Measurements from ENCODE around the gene MACROD2. TPM values are rescaled to one million over a fixed set of nuclear protein-coding genes. Genes with fewer than 3 reads are reported as not detected.
"Not testable (repeated sequence)": the region's sequence is repeated elsewhere in the genome, so short reads cannot be mapped to it uniquely, and the experiment has no call there.

The MACROD2 gene
- polyA plus RNA-seq, 1 donor: 2.7 TPM

DNA sequence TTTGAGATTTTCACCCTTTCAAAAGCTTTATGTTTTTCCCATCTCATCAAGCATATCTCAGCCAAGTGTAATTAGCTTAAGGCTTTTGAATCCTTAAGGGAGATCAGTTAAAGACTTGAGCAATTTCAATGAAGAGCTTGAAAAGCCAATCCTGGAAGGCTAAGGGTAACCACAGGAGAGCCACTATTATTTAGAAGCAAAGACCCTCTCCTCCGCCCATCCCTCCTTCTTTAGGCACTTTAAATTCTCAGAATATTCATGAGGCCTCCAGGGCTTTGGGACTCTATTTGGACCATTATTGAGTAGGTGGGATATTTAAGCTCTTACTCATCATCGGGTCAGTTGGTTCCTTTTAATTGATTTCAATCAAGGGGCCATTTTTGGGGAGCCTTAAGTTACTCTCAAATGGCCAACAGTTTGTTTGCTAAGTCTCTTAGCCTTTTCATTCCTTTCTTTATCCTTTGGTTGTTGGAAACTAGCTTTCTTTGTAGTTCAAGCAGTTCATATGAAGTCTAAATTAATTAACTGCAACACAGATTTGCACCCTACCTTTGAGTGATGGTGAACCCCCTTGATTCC lies 2010.7 kb downstream of the MACROD2 start:
- no peak for DNase-seq (ENCODE audit: low read depth)

DNA sequence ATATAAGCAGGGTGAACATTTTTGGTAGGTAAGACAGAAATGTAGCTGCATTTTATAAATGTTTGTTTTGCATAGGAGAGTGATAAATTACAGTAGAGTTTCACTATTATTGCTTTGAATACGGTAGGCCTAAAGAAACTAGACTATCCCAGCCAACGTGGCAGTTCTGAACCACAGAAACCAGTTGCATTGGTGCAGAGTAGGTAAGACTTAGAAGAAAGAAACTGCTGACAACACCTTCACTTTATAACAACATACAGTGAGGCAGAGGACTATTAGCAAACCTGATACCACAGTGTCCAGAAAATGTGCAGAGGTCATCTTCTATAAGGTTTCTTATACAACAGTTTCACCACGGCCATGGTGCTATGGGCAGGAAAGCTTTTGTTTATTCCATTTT lies 2011.8 kb downstream of the MACROD2 start:
- DNase-seq (ENCODE audit: low read depth): no peak

DNA sequence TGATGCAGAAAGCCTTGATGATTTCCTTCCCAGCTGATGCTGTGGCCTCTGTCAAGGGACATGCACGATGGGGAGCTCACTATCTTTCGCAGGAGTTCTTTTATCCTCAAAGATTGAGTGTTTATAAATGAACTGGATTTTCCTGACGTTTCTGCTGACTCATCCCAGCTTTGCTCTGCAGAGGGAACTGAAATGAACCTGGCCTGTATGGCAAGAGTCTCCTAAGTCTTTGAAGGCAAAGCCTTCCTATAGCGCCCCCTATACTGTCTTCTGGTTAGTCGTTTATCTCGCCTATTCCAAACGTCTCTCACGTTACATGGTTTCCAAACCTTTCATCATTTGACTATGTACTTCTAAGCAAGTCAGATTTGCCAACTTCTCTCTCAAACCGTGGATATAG lies 2012.6 kb downstream of the MACROD2 start:
- DNase-seq (ENCODE audit: low read depth): no peak

DNA sequence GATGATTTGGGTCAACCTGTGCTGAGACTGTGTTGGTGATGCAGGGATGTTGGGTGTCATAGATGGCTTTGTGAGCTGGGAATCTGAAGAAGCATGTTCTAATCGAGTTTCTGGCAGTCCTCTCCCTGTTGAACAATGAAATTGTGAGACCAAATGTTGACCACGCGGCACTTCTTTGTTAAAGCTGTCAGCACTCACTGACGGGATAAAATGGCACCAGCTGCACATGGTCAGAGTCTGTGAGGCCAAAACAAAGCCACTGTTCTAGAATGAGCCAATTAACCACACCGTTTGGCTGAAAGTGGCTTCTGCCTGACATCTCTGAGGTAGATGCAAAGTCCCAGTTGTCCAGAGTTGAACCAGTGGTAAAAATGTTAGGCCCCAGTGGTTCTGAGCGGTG lies 2015.7 kb downstream of the MACROD2 start:
- no peak for DNase-seq (ENCODE audit: low read depth)

DNA sequence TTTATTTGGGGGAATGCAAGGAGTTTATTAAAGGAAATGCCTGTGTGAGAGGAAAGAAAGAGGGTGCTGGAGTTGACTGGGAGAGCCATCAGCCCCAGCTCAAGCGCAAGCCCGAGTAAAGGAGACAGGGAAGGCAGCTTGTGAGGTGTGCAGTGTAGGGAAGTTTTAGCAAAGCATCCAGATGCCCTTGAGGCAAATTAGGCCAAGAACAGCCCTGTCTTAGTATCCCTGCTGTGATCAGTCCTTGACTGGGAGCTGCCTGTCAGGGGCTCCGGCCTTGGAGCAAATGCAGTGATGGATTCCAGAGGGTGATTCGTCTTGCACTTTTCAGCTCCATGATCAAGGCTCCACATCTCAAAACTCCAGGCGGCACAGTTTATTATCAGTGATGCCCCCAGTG lies 2016.2 kb downstream of the MACROD2 start:
- DNase-seq (ENCODE audit: low read depth): no peak

DNA sequence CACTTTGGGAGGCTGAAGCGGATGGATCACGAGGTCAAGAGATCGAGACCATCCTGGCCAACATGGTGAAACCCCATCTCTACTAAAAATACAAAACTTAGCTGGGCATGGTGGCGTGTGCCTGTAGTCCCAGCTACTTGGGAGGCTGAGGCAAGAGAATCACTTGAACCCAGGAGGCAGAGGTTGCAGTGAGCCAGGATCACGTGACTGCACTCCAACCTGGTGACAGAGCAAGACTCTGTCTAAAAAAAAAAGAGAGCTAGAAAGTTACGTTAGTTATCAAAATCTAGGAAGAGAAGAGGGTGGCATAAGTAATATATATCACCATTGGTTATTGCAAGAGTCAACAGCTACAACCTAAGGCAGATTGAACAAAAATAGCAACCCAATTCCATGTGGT lies 2017.6 kb downstream of the MACROD2 start:
- DNase-seq (ENCODE audit: low read depth): not testable (repeated sequence)

DNA sequence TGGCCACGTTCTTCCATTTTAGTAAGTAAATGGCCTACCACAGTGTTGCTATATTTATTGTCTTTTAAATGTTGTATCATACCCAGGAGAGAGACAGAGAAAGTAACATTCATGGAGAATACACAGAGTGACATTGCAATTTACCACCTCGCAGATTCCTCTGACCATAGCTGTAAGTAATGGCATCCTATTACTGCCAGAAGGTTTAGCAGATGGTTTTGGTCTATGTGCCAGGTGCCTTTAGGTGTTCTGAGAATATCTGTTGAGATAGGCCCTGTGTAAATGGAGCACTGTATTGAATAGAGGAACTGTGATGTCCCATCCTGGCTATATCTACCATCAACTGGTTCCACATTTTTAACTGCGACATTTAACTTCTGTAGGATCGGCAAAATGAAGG lies 2018.3 kb downstream of the MACROD2 start:
- DNase-seq (ENCODE audit: low read depth): no peak

DNA sequence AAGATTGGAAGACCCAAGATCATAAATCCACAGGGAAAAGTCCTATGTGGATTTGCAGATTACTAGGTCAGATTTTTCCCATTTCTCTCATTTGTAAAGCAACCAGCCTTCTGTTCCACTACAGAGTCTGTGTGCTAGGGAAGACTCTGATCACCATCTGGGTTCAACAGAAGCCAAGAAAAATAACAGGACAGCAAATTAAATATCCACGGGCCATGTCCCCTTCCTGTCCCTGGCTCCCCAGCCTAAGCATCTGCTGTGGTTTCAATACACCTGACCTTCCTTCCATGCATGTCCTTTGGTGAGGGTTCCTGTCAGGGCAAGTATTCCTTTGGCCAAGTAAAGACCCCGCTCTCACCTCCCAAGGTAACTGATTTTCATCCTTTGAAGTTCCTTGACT lies 2019.1 kb downstream of the MACROD2 start:
- no peak for DNase-seq (ENCODE audit: low read depth)

DNA sequence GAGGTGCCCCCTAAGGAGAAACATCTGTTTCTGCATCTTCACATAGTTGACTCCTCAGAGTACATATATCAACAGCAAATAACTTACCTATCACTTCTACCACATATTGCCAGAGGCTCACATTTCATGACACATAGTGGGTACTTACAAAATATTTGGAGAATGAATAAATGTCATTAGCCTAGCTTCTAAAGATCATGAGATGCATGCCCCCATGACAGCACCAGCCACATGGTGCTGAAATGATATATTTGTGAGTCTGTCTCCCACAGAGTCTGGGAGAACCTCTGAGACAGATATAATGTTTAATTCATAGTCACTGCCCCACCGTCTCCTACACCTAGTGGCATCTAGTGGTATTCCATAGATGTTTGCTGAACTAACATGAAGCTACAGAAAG lies 2022.3 kb downstream of the MACROD2 start:
- DNase-seq (ENCODE audit: low read depth): no peak

DNA sequence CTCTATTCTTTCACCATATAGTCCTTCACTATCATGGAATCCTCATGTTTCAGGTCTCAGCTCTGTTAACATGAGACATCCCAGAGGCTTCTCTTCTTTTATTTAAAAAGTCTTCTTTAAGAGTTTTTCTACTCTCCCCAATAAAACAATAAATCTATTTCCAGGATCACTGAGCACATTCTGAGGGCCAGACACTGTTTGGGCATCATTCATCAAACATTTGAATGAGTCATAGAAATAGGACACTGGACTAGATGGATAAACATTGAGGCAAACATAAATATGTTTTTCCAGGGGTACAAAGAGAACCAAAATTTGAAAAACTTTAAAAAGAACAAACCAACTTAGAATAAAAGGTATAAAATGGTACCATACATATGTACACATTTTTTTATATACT lies 2023.6 kb downstream of the MACROD2 start:
- DNase-seq (ENCODE audit: low read depth): no peak

DNA sequence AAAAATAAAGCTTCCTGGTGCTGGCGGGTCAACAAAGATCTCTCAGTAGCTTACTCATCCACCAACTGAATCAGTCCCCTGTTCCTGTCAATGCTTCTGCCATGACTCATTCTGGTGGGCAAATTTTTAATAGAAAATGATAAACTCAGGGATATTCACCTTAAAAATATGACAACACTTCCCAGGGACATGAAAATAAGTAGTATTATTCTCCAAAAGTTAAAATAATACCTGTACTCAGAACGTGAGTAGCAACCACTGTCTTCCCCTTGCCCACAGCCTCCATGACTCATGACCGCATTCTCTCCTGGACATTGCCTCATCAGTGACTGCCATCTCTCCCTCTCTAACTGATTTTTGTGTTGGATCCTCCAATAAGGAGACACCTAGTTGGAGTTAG lies 2025.7 kb downstream of the MACROD2 start:
- DNase-seq (ENCODE audit: low read depth): no peak

DNA sequence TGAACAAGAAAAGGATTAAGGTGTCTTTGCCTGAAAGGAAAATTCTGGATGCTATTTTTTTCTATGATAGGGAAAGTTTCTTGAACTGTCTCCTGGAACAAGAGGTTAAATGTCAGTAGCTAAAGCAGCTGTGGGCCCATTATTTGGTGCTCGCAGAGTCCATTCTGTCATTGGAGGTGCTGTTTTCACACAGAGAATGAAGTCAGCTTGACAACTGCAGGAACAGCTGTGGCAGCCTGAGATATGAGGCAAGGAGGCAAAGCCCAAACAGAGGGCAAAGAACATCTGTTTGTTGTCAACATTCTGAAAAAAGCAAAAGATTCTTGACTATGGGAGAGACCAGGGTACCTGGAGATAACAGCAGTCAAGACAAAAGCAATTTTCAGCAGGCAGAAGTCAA lies 2029.8 kb downstream of the MACROD2 start:
- DNase-seq (ENCODE audit: low read depth): no peak

DNA sequence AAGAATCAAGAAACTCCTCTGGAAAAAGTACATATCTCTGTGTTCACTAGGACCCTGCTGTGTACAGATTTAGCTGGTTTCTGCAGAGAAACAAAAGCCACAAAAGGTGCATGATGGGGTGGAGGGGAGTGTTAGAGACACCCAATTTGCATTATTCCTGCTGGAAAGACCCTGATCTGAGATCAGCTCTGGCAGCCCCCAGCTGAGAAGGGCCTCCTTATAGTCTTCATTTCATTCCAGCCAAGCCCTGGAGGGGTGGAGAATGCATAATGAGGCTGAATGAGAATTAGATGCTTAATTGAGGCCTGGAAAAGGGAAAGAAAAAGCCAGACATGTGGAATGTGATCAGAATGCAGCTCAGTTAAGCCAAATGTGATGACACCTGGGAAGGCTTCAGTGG lies 2032.4 kb downstream of the MACROD2 start:
- DNase-seq (ENCODE audit: low read depth): no peak

DNA sequence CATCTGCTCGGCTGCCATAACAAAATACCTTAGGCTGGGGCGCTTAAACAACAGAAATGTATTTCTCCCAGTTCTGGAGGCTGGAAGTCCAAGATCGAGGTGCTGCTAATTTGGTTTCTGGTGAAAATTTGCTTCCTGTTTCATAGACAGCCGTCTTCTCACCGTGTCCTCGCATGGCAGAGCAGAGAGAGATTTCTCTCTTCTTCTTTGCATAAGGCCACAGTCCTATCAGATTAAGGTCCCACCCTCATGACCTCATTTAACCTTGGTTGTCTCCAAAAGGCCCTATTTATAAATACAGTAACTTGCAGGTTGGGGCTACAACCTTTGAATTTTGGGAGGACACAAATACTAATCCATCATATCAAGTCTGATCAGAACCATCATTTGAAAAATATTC lies 2033.6 kb downstream of the MACROD2 start:
- no peak for DNase-seq (ENCODE audit: low read depth)

DNA sequence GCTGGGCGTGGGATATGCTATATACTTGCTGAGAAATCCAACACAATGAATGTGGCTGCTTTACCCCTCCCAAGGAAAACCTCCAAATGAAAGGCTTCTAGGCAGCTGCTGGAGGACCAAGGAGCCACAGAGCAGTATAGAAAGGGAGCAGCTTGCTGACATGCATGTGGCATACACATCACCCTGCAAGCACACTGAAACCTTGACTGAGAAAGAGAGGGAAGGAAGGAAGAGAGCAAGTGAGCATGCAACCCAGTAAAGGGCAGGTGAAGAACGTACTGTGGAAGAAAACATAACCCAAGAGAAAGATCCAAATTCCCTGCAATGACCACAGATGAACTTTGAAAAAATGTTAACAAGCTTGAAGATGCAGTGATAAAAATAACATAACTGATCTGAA lies 2034.9 kb downstream of the MACROD2 start:
- DNase-seq (ENCODE audit: low read depth): no peak

DNA sequence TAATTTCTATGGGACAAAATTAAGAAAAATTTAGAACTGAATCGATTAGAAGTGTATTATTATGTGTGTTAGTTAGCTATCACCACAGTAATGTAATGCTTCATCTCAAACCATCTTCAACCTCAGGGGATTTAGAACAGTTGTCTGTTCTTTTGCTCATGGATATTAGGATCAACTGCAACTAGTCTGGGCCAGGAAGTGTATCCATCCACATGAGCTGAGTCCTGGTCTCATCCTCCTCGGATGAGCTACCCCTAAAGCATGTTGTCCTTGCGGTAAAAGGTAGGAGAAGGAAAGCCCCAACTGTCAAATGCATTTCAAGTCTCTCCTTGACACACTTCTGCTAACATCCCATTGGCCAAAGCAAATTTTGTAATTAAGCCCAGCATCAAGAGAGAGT lies 2040.3 kb downstream of the MACROD2 start:
- DNase-seq (ENCODE audit: low read depth): no peak

DNA sequence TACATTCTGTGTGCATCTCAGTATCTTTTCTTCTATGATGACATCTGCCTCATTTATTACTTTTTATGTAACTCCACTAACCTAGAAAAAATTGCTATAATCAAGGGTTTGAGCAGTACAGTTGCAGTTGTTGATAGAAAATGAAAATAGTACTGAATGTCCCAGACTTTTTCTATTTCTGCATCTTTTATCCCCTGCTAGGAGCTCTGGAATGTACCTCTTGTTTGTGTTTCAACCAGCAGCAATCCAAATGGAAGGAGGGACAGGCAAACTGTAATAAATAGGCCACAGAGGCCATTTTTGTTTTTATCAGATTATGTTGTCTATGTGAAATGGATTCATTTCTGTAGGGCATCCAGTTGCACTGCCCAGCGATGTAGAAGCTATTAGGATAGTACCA lies 2041.0 kb downstream of the MACROD2 start:
- no peak for DNase-seq (ENCODE audit: low read depth)

DNA sequence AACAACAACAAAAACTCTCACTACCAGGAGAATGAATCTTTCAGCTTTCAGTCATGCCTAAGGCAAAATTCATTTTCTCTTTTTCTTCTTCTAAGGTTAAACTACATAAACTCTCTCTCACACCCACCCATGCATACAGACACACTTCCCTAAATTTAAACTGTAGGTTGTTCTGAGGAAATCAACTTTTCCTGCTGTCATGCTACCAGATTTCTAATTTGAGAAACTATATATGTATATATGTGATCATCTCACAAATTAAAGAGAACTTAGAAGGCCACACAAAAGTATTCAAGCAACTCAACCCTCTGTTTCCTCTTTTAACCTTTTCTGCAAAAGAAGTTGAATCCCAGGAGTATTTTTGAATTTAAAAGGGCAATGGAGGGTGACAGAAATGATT lies 2045.4 kb downstream of the MACROD2 start:
- no peak for DNase-seq (ENCODE audit: low read depth)

DNA sequence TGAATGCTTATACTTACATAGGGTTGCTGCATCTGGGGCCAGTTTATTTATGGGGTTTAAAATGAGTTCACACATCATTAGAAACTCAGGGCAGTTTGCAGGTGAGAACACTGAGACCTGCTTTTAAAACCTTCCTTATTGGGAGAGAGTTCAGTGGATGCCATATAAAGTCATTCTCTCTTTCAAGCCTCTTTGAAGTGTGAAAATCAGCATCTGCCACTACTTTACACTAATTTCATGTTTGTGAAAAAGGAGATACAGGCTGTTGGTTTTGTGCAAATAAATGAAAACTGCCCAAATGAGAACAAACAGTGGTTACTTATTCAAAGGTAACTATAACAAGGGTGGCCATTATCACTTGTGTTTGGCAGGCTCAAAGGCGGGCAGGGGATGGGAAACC lies 2047.4 kb downstream of the MACROD2 start:
- no peak for DNase-seq (ENCODE audit: low read depth)

DNA sequence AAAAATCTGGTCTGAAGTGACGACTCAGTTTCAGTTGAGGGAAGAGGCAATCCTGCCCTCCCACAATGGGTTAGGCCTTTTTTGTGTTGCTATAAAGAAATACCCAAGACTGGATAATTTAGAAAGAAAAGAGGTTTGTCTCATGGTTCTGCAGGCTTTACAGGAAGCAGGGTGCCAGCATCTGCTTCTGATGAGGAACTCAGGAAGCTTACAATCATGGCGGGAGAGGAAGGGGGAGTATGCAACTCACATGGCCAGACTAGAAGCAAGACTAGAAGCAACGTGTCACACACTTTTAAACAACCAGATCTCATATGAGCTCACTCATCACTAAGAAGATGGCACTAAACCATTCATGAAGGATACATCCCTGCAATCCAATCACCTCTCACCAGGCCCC lies 2048.6 kb downstream of the MACROD2 start:
- no peak for DNase-seq (ENCODE audit: low read depth)

DNA sequence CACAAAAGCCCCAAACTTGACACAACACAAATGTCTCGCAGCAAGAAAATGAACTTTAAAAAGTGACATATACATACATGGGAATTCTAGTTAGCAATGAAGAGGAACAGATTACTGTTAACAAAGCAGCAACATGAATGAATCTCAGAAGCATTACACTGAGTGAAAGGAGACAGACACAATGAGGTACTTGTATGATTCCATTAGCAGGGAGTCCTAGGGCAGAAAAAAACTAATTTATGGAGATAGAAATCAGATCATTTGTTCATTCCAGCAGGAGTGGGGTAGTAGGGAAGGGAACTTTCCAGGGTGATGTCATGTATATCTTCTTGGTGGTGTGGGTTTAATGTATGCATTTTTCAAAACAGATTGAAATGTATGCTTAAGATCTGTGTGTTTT lies 2053.6 kb downstream of the MACROD2 start:
- DNase-seq (ENCODE audit: low read depth): no peak

DNA sequence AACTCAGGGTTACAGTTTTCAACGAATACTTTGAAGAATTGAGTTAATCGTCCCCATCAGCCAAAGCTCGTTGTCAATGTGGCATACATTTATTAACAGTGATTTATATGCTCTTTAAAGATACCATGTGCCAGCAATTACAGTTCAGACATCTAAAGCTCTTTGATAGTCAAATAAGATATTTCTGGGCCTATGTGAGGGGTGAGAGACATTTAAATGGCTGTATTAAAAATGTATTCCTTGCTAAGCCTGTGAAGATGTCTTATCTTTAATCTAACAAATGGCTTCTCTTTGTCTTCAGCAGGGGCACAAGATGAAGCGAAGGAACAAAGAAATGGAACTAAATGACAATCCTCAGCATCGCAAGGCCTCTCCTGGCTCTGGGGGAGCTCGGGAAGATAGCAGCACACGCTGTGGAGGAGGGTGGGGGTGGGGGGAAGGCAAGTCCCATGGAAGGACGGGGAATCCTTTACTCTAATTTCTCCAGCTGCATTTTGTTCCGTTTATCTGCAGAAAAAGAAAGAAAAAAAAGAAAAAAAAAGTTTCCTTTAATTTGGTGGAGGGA lies 2054.3 kb downstream of the MACROD2 start:
- DNase-seq (ENCODE audit: low read depth): no peak

DNA sequence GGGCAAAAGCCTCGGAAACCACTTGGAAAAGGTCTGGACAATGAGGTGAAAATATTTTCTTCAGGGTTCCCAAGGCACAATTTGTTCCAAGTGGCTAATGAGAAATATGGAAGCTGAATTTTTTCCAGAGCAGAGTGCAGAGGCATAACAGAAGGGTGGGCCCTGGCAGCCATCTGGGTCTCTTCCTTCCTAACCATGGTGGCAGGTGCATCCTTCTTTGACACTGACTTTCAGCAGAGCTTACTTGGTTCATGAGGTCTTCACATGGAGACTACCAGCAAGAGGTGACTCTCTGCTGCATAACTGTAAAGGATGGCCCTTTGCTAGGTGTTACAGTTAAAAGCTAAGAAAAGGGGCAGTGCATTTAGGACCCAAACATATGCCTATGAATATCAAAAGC lies 2055.1 kb downstream of the MACROD2 start:
- DNase-seq (ENCODE audit: low read depth): no peak

DNA sequence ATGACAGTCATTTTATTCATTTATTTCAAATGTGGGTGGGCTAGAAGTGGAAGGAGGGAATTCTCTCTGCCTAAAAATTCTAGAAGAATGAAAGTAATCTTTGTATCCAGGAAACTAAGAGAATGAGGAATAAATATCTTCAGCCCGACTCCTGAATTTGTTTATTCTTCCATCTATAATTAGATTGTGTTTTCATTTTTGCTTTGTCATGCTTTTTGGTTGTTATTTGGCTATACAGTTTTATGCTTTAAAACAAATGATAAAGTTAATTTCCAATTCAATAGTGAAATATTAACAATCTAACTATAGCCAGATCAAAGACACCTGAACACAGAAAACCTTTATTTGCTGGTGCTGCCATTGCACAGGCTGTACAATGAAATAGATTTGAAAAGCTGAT lies 2056.7 kb downstream of the MACROD2 start:
- no peak for DNase-seq (ENCODE audit: low read depth)
